ENCODE measurements around the gene KLF16. TPM values are rescaled to one million over a fixed set of nuclear protein-coding genes. Genes with fewer than 3 reads are reported as not detected.

The KLF16 gene
- total and polyA plus RNA-seq, 2 experiments from 2014 or later: 6.4 to 16.0 TPM

DNA sequence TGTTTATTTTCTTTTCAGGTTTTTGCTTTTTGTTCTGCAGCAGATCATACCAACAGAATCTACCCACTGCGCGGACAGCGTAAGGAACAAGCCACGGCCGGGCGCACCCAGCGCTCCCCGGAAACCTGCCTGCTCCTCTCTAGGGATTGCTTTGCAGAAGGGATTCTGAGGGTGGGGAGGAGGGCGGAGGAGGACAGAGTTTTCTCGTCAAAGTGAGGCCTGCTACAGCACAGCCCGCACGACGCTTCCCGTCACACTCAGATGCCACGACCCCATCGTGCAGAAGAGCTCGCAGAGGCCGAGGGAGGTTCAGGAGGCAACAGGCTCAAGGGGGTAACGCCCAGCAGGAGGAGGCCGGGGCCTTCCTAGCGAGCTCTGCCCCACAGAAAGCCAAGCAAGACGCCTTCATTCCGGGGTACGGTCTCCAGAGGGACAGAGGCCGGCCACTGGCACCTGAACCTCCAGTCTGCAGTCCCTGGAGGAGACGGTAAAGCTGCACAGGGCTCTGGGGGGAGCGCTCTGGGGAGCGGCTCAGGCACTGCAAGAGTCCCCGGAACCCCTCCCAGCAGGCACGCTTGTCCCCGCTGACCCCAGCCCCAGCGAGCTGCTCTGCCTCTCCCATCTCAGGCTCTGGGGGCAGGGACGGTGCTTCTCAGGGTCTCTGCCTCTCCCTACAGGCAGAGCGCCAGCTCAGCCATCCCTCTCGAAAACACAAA, 22.0 kb downstream of the KLF16 start:
- H3K27ac ChIP-seq: no peak overlapping the region
- H2AFZ ChIP-seq: no peak overlapping the region
- H3K9me3 ChIP-seq (ENCODE audit: low read depth): no peaks in the 10 kb centered on the region
- H3K4me1 ChIP-seq (ENCODE audit: insufficient read depth): peaks cover under 1% of the 10 kb centered on the region
- no peaks in the 10 kb centered on the region for H3K9me2 ChIP-seq (replicated peaks; ENCODE audit: insufficient read depth)
- TF ChIP-seq EZH2 (IDR thresholded peaks at IDR 0.05; ENCODE audit: borderline replicate concordance) (no peak), EZH2phosphoT487 (IDR thresholded peaks at IDR 0.05; ENCODE audit: low read depth, severe bottlenecking, unreplicated experiment) (no peak)
- TF ChIP-seq, protein P1, sequence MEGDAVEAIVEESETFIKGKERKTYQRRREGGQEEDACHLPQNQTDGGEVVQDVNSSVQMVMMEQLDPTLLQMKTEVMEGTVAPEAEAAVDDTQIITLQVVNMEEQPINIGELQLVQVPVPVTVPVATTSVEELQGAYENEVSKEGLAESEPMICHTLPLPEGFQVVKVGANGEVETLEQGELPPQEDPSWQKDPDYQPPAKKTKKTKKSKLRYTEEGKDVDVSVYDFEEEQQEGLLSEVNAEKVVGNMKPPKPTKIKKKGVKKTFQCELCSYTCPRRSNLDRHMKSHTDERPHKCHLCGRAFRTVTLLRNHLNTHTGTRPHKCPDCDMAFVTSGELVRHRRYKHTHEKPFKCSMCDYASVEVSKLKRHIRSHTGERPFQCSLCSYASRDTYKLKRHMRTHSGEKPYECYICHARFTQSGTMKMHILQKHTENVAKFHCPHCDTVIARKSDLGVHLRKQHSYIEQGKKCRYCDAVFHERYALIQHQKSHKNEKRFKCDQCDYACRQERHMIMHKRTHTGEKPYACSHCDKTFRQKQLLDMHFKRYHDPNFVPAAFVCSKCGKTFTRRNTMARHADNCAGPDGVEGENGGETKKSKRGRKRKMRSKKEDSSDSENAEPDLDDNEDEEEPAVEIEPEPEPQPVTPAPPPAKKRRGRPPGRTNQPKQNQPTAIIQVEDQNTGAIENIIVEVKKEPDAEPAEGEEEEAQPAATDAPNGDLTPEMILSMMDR (IDR thresholded peaks at IDR 0.05; ENCODE audit: poor library complexity): no peak
- peaks cover 97% of the 10 kb centered on the region for H3K79me2 ChIP-seq
- H3K27me3 ChIP-seq: no peaks in the 10 kb centered on the region
- no peaks in the 10 kb centered on the region for H3K36me3 ChIP-seq (replicated peaks; ENCODE audit: insufficient read depth, low read depth)
- DNase-seq (ENCODE audit: low spot score): no peak
- H3K4me3 ChIP-seq: no peak overlapping the region
- H3K4me2 ChIP-seq: no peak overlapping the region
- H4K20me1 ChIP-seq (ENCODE audit: insufficient read depth, poor library complexity, severe bottlenecking): peaks cover 93% of the 10 kb centered on the region
- WGBS (ENCODE audit: low lambda C conversion rate, missing lambda C conversion rate): 92% methylated on average over 34 of the region's 35 CpGs

DNA sequence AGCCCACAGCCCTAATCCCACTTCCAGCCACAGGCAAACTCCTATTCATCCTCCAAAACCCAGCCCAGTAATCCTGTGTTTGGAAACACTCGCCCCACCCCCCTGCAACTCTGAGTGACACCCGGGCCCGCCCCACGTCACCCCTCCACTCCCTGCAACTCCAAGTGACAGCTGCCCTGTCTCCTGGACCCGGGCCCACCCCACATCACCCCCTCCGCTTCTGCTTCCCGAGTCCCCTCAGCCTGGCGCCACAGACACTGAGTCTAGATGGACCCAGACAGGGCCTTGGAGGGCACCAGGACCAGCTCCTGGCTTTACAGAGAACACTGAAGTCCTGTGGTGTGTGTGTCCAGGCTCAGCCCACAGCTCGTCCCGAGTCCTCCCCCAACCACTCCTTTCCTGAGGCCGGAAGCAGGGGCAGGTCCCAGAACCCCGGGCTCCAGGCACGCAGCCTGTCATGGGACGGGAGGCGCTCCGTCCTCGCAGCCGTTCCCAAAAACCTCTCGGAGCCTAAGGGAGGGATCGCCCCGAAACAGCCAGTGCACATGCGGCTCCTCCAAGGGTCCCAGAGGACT, 22.8 kb downstream of the KLF16 start:
- Histone ChIP-seq H3K36me3 (replicated peaks; ENCODE audit: insufficient read depth, low read depth) (no peaks in the 10 kb centered on the region), H2AFZ (no peak overlapping the region), H3K4me3 (no peak overlapping the region), H4K20me1 (ENCODE audit: insufficient read depth, poor library complexity, severe bottlenecking) (peaks cover 93% of the 10 kb centered on the region), H3K27me3 (no peaks in the 10 kb centered on the region), H3K9me3 (ENCODE audit: low read depth) (no peaks in the 10 kb centered on the region), H3K27ac (no peak overlapping the region), H3K4me1 (ENCODE audit: insufficient read depth) (no peaks in the 10 kb centered on the region), H3K79me2 (peaks cover 97% of the 10 kb centered on the region), H3K4me2 (no peak overlapping the region), H3K9me2 (replicated peaks; ENCODE audit: insufficient read depth) (no peaks in the 10 kb centered on the region)
- no peak for DNase-seq (ENCODE audit: low spot score)
- TF ChIP-seq, protein P1 (IDR thresholded peaks at IDR 0.05; ENCODE audit: poor library complexity): no peak
- TF ChIP-seq EZH2 (IDR thresholded peaks at IDR 0.05; ENCODE audit: borderline replicate concordance): no peak
- TF ChIP-seq EZH2phosphoT487 (IDR thresholded peaks at IDR 0.05; ENCODE audit: low read depth, severe bottlenecking, unreplicated experiment): no peak
- 84% methylated on average over 18 of the region's 22 CpGs for WGBS (ENCODE audit: low lambda C conversion rate, missing lambda C conversion rate)

DNA sequence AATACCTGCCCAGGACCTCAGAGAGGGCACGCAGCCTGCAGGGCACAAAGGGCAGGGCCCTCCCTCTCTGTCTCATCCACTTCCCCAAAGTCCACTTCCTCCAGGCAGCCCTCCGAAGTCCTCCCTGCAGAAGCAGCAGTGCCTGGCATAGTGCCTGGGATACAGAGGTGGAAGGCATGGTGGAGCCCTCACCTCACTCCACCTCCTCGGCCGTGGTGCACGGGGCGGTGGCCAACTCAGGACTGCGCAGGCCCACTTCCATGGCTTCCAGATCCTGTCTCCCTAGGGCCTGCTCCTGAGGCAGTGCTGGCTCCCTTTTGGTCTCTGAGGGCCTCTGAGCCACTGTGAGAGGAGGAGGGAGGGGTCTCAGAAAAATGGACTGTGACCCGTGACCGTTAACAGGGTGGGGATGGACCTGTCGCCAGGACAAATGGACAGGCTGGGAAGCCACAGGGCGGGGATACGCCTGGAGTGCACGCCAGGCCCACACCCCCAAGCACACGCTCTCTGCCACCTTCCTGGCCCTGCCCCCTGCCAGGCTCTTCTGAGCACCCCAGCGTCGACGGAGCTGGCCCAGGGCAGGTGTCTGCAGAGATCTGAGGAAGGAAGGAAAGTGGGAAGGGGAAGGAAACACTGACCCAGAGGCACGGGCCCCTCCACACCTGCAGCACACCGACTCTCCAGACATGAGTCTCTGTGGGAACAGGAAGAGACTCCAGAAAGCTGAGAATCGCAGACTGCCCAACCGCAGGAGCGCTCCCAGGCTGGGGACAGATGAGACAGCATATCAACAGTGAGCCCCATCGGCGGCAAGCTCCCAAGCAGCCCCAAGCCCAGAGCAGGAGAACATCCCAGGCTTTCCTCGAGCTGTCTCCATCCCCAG, 23.5 kb downstream of the KLF16 start:
- Histone ChIP-seq H4K20me1 (ENCODE audit: insufficient read depth, poor library complexity, severe bottlenecking) (peaks cover 90% of the 10 kb centered on the region), H3K4me1 (ENCODE audit: insufficient read depth) (no peaks in the 10 kb centered on the region), H3K4me2 (peak overlapping the region; percentile 44), H3K9me2 (replicated peaks; ENCODE audit: insufficient read depth) (no peaks in the 10 kb centered on the region), H3K9me3 (ENCODE audit: low read depth) (no peaks in the 10 kb centered on the region), H3K27ac (no peak overlapping the region), H3K27me3 (no peaks in the 10 kb centered on the region), H3K36me3 (replicated peaks; ENCODE audit: insufficient read depth, low read depth) (no peaks in the 10 kb centered on the region), H3K79me2 (peaks cover 97% of the 10 kb centered on the region), H2AFZ (no peak overlapping the region), H3K4me3 (no peak overlapping the region)
- no peak for DNase-seq (ENCODE audit: low spot score)
- TF ChIP-seq, protein P1 (IDR thresholded peaks at IDR 0.05; ENCODE audit: poor library complexity): no peak
- TF ChIP-seq EZH2 (IDR thresholded peaks at IDR 0.05; ENCODE audit: borderline replicate concordance): no peak
- TF ChIP-seq EZH2phosphoT487 (IDR thresholded peaks at IDR 0.05; ENCODE audit: low read depth, severe bottlenecking, unreplicated experiment): no peak
- WGBS (ENCODE audit: low lambda C conversion rate, missing lambda C conversion rate): 87% methylated on average over 24 of the region's 25 CpGs

All from hepatocyte (in vitro differentiated cells).